Prostate gland (tissue), 2 donors: Measurements from ENCODE around the gene DAGLA. TPM values are rescaled to one million over a fixed set of nuclear protein-coding genes. Genes with fewer than 3 reads are reported as not detected.
"Not testable (repeated sequence)": the region's sequence is repeated elsewhere in the genome, so short reads cannot be mapped to it uniquely, and the experiment has no call there.

Experiments
- DNase-seq: peaks from one replicate; pipeline ENCODE4 v3.0.0-alpha.2; 2019; ENCODE audit warnings: low spot score
- H3K27ac ChIP-seq, 2 donors: fragments of 200-600 bp; sonication (generic); 2 replicates each; pipeline ENCODE4 v1.5.1; 2017 to 2019
- H3K27me3 ChIP-seq: fragments of 200-600 bp; sonication (generic); replicated peaks from 2 replicates; pipeline ENCODE4 v1.5.1; 2019; ENCODE audit not compliant: insufficient read depth
- H3K36me3 ChIP-seq, 2 donors: fragments of 200-600 bp; sonication (generic); 1 replicate in 1 of 2; 2 replicates in 1 of 2; pipeline versions ENCODE4 v1.5.1 to v1.8.1; 2017 to 2019
- H3K4me1 ChIP-seq: fragments of 200-600 bp; sonication (generic); replicated peaks from 2 replicates; pipeline ENCODE4 v1.5.1; 2019
- H3K4me3 ChIP-seq, 2 donors: fragments of 200-600 bp; sonication (generic); 2 replicates each; pipeline ENCODE4 v1.5.1; 2017 to 2019
- H3K9me3 ChIP-seq: fragments of 200-600 bp; sonication (generic); 2 replicates; pipeline ENCODE4 v1.5.1; 2017
- POLR2A ChIP-seq: fragments of 450-650 bp; IDR thresholded peaks from one replicate; pipeline ENCODE4 v1.6.1; 2016; ENCODE audit warnings: antibody characterized with exemption, mild to moderate bottlenecking
- POLR2AphosphoS5 ChIP-seq: sonication (generic); formaldehyde crosslinking; IDR thresholded peaks from one replicate; pipeline ENCODE4 v1.6.1; 2017; ENCODE audit warnings: antibody characterized with exemption
- WGBS: methylation state at CpG from one replicate; pipeline ENCODE4 v1.1.5; 2018; 5-methylcytosine and 5-hydroxymethylcytosine counted together
- intact Hi-C: fragments of 100-400 bp; cut with DNase I; formaldehyde crosslinking; loops from one replicate; pipeline ENCODE4 v1.14.2; 2022
- total RNA-seq, 2 donors: library from RNA; depleted of rRNA; stranded (reverse); fragments of >200 nt; gene quantifications; one replicate each; pipeline ENCODE4 v1.1.0, GENCODE V29; 2016
- TF ChIP-seq, protein P1 (sequence below), 4 experiments: fragments of 200-600 bp in 2 of 4; fragments of 450-650 bp in 2 of 4; sonication (generic) in 2 of 4; IDR thresholded peaks; 1 replicate in 3 of 4; 2 replicates in 1 of 4; pipeline ENCODE4 v1.5.1; 2016 to 2019; ENCODE audit warnings: antibody characterized with exemption in 4 of 4, mild to moderate bottlenecking in 2 of 4, moderate library complexity in 2 of 4

DAGLA gene
- total RNA-seq, 2 donors from 2014 or later: 10.8 to 12.2 TPM

DNA sequence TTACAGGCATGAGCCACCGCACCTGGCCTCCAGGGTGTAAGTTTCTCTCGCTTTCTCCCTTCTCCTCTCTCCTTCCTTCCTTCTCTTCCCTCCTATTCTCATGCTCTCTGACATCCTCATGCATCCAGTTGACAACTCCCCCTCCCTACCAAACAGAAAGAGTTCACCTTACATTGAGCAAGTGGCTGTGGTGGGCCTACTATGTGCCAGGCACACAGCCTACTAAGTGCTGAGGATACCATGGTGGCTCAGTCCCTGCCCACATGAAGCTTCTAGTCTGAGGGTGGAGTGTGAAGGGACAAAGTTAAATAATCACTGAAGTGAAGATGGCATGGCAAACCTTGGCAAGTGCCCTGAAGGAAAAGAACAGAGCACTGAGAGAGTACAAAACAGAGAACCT, 9.6 kb upstream of the DAGLA start:
- no peak overlapping the region for H3K27ac ChIP-seq

DNA sequence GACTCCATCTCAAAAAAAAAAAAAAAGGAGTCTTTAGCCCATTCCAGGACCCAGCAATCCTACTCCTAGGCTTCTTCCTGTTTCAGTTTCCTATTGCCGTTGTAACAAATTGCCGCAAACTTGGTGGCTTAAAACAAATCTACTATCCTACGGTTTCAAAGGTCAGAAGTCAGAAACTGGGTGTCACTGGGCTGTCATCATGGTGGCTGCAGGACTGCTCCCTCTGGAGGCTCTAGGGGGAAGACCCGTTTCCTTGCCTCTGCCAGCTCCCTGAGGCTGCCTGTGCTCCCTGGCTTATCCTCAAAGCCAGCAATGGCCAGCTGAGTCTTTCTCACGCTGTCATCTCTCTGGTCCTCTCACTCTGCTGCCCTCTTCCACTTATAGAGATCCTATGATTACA, 8.7 kb upstream of the DAGLA start:
- no peaks in the 10 kb centered on the region for H3K27me3 ChIP-seq
- DNase-seq: no peak
- intact Hi-C loops: no loop called here
- TF ChIP-seq, protein P1, sequence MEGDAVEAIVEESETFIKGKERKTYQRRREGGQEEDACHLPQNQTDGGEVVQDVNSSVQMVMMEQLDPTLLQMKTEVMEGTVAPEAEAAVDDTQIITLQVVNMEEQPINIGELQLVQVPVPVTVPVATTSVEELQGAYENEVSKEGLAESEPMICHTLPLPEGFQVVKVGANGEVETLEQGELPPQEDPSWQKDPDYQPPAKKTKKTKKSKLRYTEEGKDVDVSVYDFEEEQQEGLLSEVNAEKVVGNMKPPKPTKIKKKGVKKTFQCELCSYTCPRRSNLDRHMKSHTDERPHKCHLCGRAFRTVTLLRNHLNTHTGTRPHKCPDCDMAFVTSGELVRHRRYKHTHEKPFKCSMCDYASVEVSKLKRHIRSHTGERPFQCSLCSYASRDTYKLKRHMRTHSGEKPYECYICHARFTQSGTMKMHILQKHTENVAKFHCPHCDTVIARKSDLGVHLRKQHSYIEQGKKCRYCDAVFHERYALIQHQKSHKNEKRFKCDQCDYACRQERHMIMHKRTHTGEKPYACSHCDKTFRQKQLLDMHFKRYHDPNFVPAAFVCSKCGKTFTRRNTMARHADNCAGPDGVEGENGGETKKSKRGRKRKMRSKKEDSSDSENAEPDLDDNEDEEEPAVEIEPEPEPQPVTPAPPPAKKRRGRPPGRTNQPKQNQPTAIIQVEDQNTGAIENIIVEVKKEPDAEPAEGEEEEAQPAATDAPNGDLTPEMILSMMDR (IDR thresholded peaks at IDR 0.05): peak in 1 of 4 experiments; percentile 17
- TF ChIP-seq POLR2AphosphoS5: no peak
- H3K36me3 ChIP-seq: no peaks in the 10 kb centered on the region
- no peak overlapping the region for H3K4me3 ChIP-seq
- no peaks in the 10 kb centered on the region for H3K9me3 ChIP-seq
- no peak overlapping the region for H3K27ac ChIP-seq
- H3K4me1 ChIP-seq: no peaks in the 10 kb centered on the region
- WGBS: 41% methylated on average over 5 of the region's 5 CpGs

More for the DNA sequence above, 9.6 kb upstream of the DAGLA start:
- Histone ChIP-seq H3K4me1 (no peaks in the 10 kb centered on the region), H3K27me3 (no peaks in the 10 kb centered on the region), H3K4me3 (no peak overlapping the region), H3K36me3 (no peaks in the 10 kb centered on the region), H3K9me3 (no peaks in the 10 kb centered on the region)
- DNase-seq: no peak
- TF ChIP-seq POLR2AphosphoS5 (no peak), POLR2A (no peak)
- TF ChIP-seq, protein P1 (IDR thresholded peaks at IDR 0.05): no peak
- intact Hi-C loops: no loop called here
- 97% methylated on average over 2 of the region's 2 CpGs for WGBS

DNA sequence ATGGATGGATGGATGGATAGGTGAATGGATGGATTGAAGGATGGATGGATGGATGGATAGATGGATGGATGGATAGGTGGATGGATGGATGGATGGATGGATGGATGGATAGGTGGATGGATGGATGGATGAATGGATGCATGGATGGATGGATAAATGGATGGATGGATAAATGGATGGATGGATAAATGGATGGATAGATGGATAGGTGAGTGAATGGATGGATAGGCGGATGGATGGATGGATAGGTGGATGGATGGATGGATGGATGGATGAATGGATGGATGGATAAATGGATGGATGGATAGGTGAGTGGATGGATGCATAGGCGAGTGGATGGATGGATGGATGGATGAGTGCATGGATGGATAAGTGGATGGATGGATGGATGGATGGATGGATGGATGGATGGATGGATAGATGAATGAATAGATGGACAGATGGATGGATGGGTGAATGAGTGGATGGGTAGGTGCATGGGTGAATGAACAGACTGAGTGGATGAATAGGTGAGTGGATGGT, 6.2 kb upstream of the DAGLA start:
- intact Hi-C loops, H3K4me1 ChIP-seq, DNase-seq, H3K27me3 ChIP-seq, H3K36me3 ChIP-seq, H3K27ac ChIP-seq, H3K4me3 ChIP-seq, H3K9me3 ChIP-seq: not testable (repeated sequence)
- 81% methylated on average over 2 of the region's 2 CpGs for WGBS

DNA sequence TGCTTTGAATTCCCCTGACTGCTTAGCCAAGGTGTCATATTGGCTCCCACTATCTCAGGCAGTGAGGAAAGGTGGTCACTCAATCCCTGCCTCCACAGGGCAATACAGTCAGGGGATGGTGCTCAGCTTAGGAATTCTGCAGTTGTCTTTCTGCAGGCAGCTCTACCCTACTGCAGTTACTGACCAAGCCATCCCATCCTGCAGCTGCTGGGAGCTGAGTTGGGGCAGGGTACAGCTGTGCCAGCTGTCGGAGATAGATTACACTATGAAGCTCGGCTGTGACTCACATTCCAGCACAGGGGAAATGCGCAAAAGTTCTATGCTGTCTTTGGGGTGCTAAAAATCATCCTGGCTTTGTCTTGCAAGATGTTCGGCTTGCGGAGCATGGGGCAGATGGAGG, 4.4 kb upstream of the DAGLA start:
- Histone ChIP-seq H3K27ac (no peak overlapping the region), H3K4me3 (no peak overlapping the region), H3K27me3 (no peaks in the 10 kb centered on the region), H3K9me3 (no peaks in the 10 kb centered on the region), H3K36me3 (no peaks in the 10 kb centered on the region), H3K4me1 (peaks cover 2% of the 10 kb centered on the region)
- 66% methylated on average over 5 of the region's 5 CpGs for WGBS
- DNase-seq: no peak
- TF ChIP-seq, protein P1 (IDR thresholded peaks at IDR 0.05): no peak
- TF ChIP-seq POLR2A: no peak
- no peak for TF ChIP-seq POLR2AphosphoS5
- intact Hi-C loops: no loop called here

DNA sequence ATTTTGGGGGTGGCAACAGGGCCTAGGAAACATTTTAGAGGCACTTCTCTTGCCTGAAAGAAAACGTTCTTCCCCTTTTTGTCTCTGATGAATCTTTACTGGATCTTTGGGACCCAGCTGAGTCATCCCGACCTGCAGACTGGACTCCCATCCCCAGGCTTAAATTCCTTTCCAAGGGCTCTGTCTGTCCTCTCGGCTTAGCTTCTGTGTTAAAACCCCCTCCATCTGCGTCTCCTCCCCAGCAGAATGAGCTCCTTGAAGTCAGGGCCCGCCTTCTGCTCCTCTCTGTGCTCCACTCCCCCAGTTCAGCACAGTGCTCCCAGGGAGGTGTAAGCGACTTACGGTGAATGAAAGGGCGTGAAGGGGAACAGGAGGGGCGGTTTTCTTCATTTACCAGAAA, 895 bp upstream of the DAGLA start:
- DNase-seq: no peak
- Histone ChIP-seq H3K27me3 (no peaks in the 10 kb centered on the region), H3K9me3 (no peaks in the 10 kb centered on the region), H3K4me3 (no peak overlapping the region), H3K27ac (no peak overlapping the region), H3K4me1 (peaks cover 12% of the 10 kb centered on the region), H3K36me3 (no peaks in the 10 kb centered on the region)
- 63% methylated on average over 9 of the region's 9 CpGs for WGBS
- intact Hi-C loops: no loop called here
- TF ChIP-seq, protein P1 (IDR thresholded peaks at IDR 0.05): no peak
- TF ChIP-seq POLR2A: no peak
- no peak for TF ChIP-seq POLR2AphosphoS5
